B cell (primary cell): ENCODE data around the gene DENND1A. TPM values are rescaled to one million over a fixed set of nuclear protein-coding genes. Genes with fewer than 3 reads are reported as not detected.

Experiments used
- ATAC-seq: fragments of 200-7000 bp; cut with Tn5 transposase; one replicate; pipeline ENCODE4 v1.10.0; 2021; ENCODE audit warnings: low read depth, mild to moderate bottlenecking, moderate number of reproducible peaks, moderate library complexity
- CTCF ChIA-PET: fragments of 350-600 bp; sonication (Branson Sonifier 250); formaldehyde crosslinking; loops from one replicate; lab custom pipeline; 2021; ENCODE audit warnings: antibody characterized with exemption, inconsistent platforms; lab: Charles Lee
- POLR2A ChIA-PET: fragments of 350-600 bp; sonication (Branson Sonifier 250); formaldehyde crosslinking; loops from one replicate; lab custom pipeline; 2021; ENCODE audit warnings: antibody characterized with exemption; lab: Charles Lee
- DNase-seq: peaks from one replicate; pipeline ENCODE4 v3.0.0; 2013
- H2AFZ ChIP-seq: 2 replicates; pipeline ENCODE4 v1.6.1; 2012; ENCODE audit warnings: mild to moderate bottlenecking, low read depth, low read length; ENCODE audit not compliant: insufficient read depth, poor library complexity, severe bottlenecking
- H3K27ac ChIP-seq, 2 donors: 1 replicate in 1 of 2; 2 replicates in 1 of 2; pipeline ENCODE4 v1.5.1; 2012 to 2013; ENCODE audit warnings: low read length in 2 of 2, mild to moderate bottlenecking in 2 of 2, moderate library complexity in 1 of 2
- H3K27me3 ChIP-seq, 4 experiments: fragments of 200-600 bp in 1 of 4; sonication (generic) in 1 of 4; replicated peaks in 1 of 4; 1 replicate in 2 of 4; 2 replicates in 2 of 4; pipeline versions ENCODE4 v1.6.1 to v1.7.0; 2013 to 2016; ENCODE audit warnings: low read length in 3 of 4, mild to moderate bottlenecking in 2 of 4, mixed read lengths in 1 of 4, moderate library complexity in 1 of 4; ENCODE audit not compliant: insufficient read depth in 4 of 4, control insufficient read depth in 3 of 4; ENCODE audit errors: control extremely low read depth in 1 of 4
- H3K36me3 ChIP-seq, 2 experiments: replicated peaks in 1 of 2; 1 replicate in 1 of 2; 2 replicates in 1 of 2; pipeline versions ENCODE4 v1.6.1 to v1.7.1; 2013; ENCODE audit warnings: low read length in 1 of 2; ENCODE audit not compliant: insufficient read depth in 2 of 2, control insufficient read depth in 1 of 2; ENCODE audit errors: control extremely low read depth in 1 of 2, extremely low read depth in 1 of 2
- H3K4me1 ChIP-seq, 2 donors: fragments of 200-600 bp in 1 of 2; sonication (generic) in 1 of 2; 1 replicate in 1 of 2; 2 replicates in 1 of 2; pipeline versions ENCODE4 v1.5.1 to v1.6.1; 2013 to 2017; ENCODE audit warnings: low read length in 2 of 2; ENCODE audit not compliant: control insufficient read depth in 2 of 2, insufficient read depth in 2 of 2
- H3K4me2 ChIP-seq: replicated peaks from 2 replicates; pipeline ENCODE3; 2012; ENCODE audit warnings: mild to moderate bottlenecking, low read depth, low read length; ENCODE audit not compliant: poor library complexity, severe bottlenecking
- H3K4me3 ChIP-seq, 5 experiments: fragments of 200-600 bp in 1 of 5; sonication (generic) in 1 of 5; 1 replicate in 3 of 5; 2 replicates in 2 of 5; pipeline versions ENCODE4 v1.5.1 to v1.7.0; 2011 to 2016; ENCODE audit warnings: low read length in 4 of 5, mild to moderate bottlenecking in 4 of 5, low read depth in 2 of 5, control low read depth in 1 of 5, moderate library complexity in 1 of 5; ENCODE audit not compliant: insufficient read depth in 1 of 5; ENCODE audit errors: control extremely low read depth in 1 of 5, extremely low read depth in 1 of 5
- H3K79me2 ChIP-seq: fragments of 200-600 bp; sonication (generic); one replicate; pipeline ENCODE4 v1.6.0; 2016; ENCODE audit warnings: low read length; ENCODE audit not compliant: control insufficient read depth, insufficient read depth
- H3K9ac ChIP-seq: fragments of 200-600 bp; sonication (generic); 2 replicates; pipeline ENCODE4 v1.6.1; 2017; ENCODE audit warnings: mild to moderate bottlenecking, low read length, moderate library complexity
- H3K9me3 ChIP-seq, 3 donors: one replicate each; pipeline versions ENCODE4 v1.6.1 to v1.7.1; 2013; ENCODE audit warnings: low read length in 2 of 3; ENCODE audit not compliant: control insufficient read depth in 2 of 3, insufficient read depth in 1 of 3; ENCODE audit errors: control extremely low read depth in 1 of 3
- H4K20me1 ChIP-seq: 2 replicates; pipeline ENCODE4 v1.6.0; 2012; ENCODE audit warnings: mild to moderate bottlenecking, low read length; ENCODE audit not compliant: insufficient read depth, control insufficient read depth, poor library complexity, severe bottlenecking
- H3K27ac Mint-ChIP-seq: one replicate; pipeline ENCODE4 v1.8.0; 2021; ENCODE audit warnings: mixed read lengths
- H3K27me3 Mint-ChIP-seq: one replicate; pipeline ENCODE4 v1.8.0; 2021; ENCODE audit warnings: mixed read lengths
- H3K4me1 Mint-ChIP-seq: one replicate; pipeline ENCODE4 v1.8.0; 2021; ENCODE audit warnings: mixed read lengths
- H3K4me3 Mint-ChIP-seq: one replicate; pipeline ENCODE4 v1.8.0; 2021; ENCODE audit warnings: mixed read lengths
- H3K9me3 Mint-ChIP-seq: one replicate; pipeline ENCODE4 v1.8.0; 2022; ENCODE audit warnings: mixed read lengths; ENCODE audit not compliant: insufficient read depth
- CTCF ChIP-seq: fragments of 200-600 bp; IDR thresholded peaks from one replicate; pipeline ENCODE4 v1.8.0; 2022; ENCODE audit warnings: antibody characterized with exemption, mild to moderate bottlenecking
- EZH2 ChIP-seq: IDR thresholded peaks from 2 replicates; pipeline ENCODE4 v1.6.1; 2012; ENCODE audit warnings: borderline replicate concordance, low read depth, mild to moderate bottlenecking, moderate library complexity, low read length; ENCODE audit not compliant: insufficient read depth, poor library complexity, severe bottlenecking
- WGBS: methylation state at CpG from one replicate; pipeline ENCODE4 v1.1.5; 2013; ENCODE audit warnings: missing lambda C conversion rate; ENCODE audit not compliant: insufficient coverage; 5-methylcytosine and 5-hydroxymethylcytosine counted together
- intact Hi-C: fragments of 100-400 bp; cut with micrococcal nuclease; formaldehyde crosslinking; loops from one replicate; pipeline ENCODE4 v1.10.0; 2022
- polyA plus RNA-seq: library from polyadenylated mRNA; depleted of rRNA; stranded (reverse); fragments of >200 nt; gene quantifications from 2 replicates; pipeline ENCODE4 v1.2.3, GENCODE V29; 2012
- total RNA-seq, 2 donors: library from RNA; stranded (reverse); fragments of 120-200 nt in 1 of 2; gene quantifications; 1 replicate in 1 of 2; 2 replicates in 1 of 2; pipeline versions ENCODE4 v1.2.3 to v1.2.4, GENCODE V29; 2013 to 2022

DENND1A gene
- total and polyA plus RNA-seq, 2 donors (not counting 1 experiment from before 2014, with no cell fraction given) = 10.8 to 26.0 TPM

- Histone ChIP-seq H3K27me3 (no peaks in the 10 kb centered on the region), H4K20me1 (no peaks in the 10 kb centered on the region), H3K4me2 (peak overlapping the region; percentile 62), H3K4me1 (peaks cover 18 to 35% of the 10 kb centered on the region in 2 donors), H3K79me2 (peaks cover 4% of the 10 kb centered on the region), H3K27ac (peak overlapping the region; percentile 31 to 50), H3K9ac (peak overlapping the region; percentile 33), H2AFZ (peak overlapping the region; percentile 32), H3K36me3 (no peaks in the 10 kb centered on the region), H3K4me3 (peak overlapping the region in 1 of 5 experiments; percentile 53), H3K9me3 (peaks cover 0 to 8% (median 0%) of the 10 kb centered on the region in 3 donors)
- ATAC-seq (no peak), DNase-seq (no peak)
- TF ChIP-seq CTCF = no peak
- no peak for TF ChIP-seq EZH2
- 67% methylated on average over 1 of the region's 5 CpGs for WGBS
- intact Hi-C loops = loop anchor here (2.0 kb wide), 1 partner anchor 20 kb away; no protein-coding TSS in a partner anchor
- POLR2A ChIA-PET = interaction anchor here (0.6 kb wide), 1 partner anchor 58 kb away, joined by 4 read pairs; no protein-coding TSS in a partner anchor
- CTCF ChIA-PET = no interaction called here
- Mint-ChIP-seq H3K27me3 (no peaks in the 10 kb centered on the region), H3K9me3 (no peaks in the 10 kb centered on the region), H3K4me3 (peak overlapping the region; percentile 65), H3K4me1 (peaks cover 41% of the 10 kb centered on the region), H3K27ac (peak overlapping the region; percentile 91)
These were observed 251.0 kb downstream of the DENND1A start for GRCh38 chr9:123678878-123679329.
